COLO668 (cell line): ENCODE results near the gene NDUFA3.
"Not testable (repeated sequence)": the region's sequence is repeated elsewhere in the genome, so short reads cannot be mapped to it uniquely, and the experiment has no call there.

Experiments
- DNase-seq: peaks from one replicate; lab custom pipeline; 2025; ENCODE audit not compliant: unreplicated experiment; lab: John Stamatoyannopoulos, UW

Gene NDUFA3

GRCh38 chr19:54102421-54103169, at the start of gene NDUFA3:
TSS of gene NDUFA3 (plus strand) at chr19:54102855. CDS start at chr19:54102879, 24 bp downstream.
- peak; percentile 98 for DNase-seq

GRCh38 chr19:54062643-54063042, 40.0 kb upstream of the NDUFA3 start:
- no peak for DNase-seq

- DNase-seq: no peak
Measured at GRCh38 chr19:54063350-54064116, 39.1 kb upstream of the NDUFA3 start, which contains the start of gene VSTM1. TSS of gene VSTM1 (minus strand) at chr19:54063897. CDS start at chr19:54063777, 120 bp downstream.

GRCh38 chr19:54069470-54069869, 33.2 kb upstream of the NDUFA3 start:
- DNase-seq: no peak

GRCh38 chr19:54073829-54074228, 28.8 kb upstream of the NDUFA3 start:
- DNase-seq: no peak

GRCh38 chr19:54074851-54075250, 27.8 kb upstream of the NDUFA3 start:
- DNase-seq: no peak

- no peak for DNase-seq
Measured at GRCh38 chr19:54077334-54077733, 25.3 kb upstream of the NDUFA3 start.

GRCh38 chr19:54081032-54081431, 21.6 kb upstream of the NDUFA3 start, which contains the start of gene TARM1:
TSS of gene TARM1 (minus strand) at chr19:54081365. CDS start at chr19:54081340, 25 bp downstream.
- DNase-seq: no peak

GRCh38 chr19:54084410-54084809, 18.2 kb upstream of the NDUFA3 start:
- DNase-seq: no peak

- DNase-seq: no peak
Measured at GRCh38 chr19:54094426-54095000, 8.1 kb upstream of the NDUFA3 start.

GRCh38 chr19:54095136-54095858, 7.4 kb upstream of the NDUFA3 start:
- no peak for DNase-seq

GRCh38 chr19:54095859-54096616, 6.6 kb upstream of the NDUFA3 start:
- DNase-seq: peak; percentile 45

GRCh38 chr19:54096617-54097106, 6.0 kb upstream of the NDUFA3 start:
- no peak for DNase-seq

- no peak for DNase-seq
Measured at GRCh38 chr19:54099190-54099902, 3.3 kb upstream of the NDUFA3 start.

- not testable (repeated sequence) for DNase-seq
Measured at GRCh38 chr19:54099903-54100255, 2.8 kb upstream of the NDUFA3 start.

- DNase-seq: no peak
Measured at GRCh38 chr19:54100561-54100960, 2.1 kb upstream of the NDUFA3 start, which contains the start of gene OSCAR. TSS of gene OSCAR (minus strand) at chr19:54100803. CDS start at chr19:54100792, 11 bp downstream.

- no peak for DNase-seq
Measured at GRCh38 chr19:54104998-54105715, 2.5 kb downstream of the NDUFA3 start.

GRCh38 chr19:54105796-54106195, 3.1 kb downstream of the NDUFA3 start:
- DNase-seq: no peak

- no peak for DNase-seq
Measured at GRCh38 chr19:54106716-54107115, 4.1 kb downstream of the NDUFA3 start.
